Measurements from ENCODE around the gene SMARCAD1.

GRCh38 chr4:94159790-94160189 is 47.9 kb upstream of the SMARCAD1 start:
- no peak for TF ChIP-seq EZH2 (IDR thresholded peaks at IDR 0.05; ENCODE audit: low read length, missing control alignments)
- TF ChIP-seq CTCF (conservative IDR thresholded peaks at IDR 0.05 in 1 of 2, IDR thresholded peaks at IDR 0.05 in 1 of 2; ENCODE audit: low read depth in 1 of 2, low read length in 2 of 2) = no peak
